Testis (tissue), 3 donors: ENCODE results near the gene PLEKHN1. TPM values are rescaled to one million over a fixed set of nuclear protein-coding genes. Genes with fewer than 3 reads are reported as not detected.

Experiments
- DNase-seq: peaks from one replicate; pipeline ENCODE4 v3.0.0-alpha.2; 2019
- H3K27ac ChIP-seq, 2 donors: fragments of 200-600 bp; sonication (generic); one replicate each; pipeline ENCODE4 v1.5.1; 2019
- H3K27me3 ChIP-seq: fragments of 200-600 bp; sonication (generic); one replicate; pipeline ENCODE4 v1.5.1; 2019
- H3K36me3 ChIP-seq: fragments of 200-600 bp; sonication (generic); one replicate; pipeline ENCODE4 v1.5.1; 2017; ENCODE audit warnings: low read depth; ENCODE audit errors: missing control alignments
- H3K4me1 ChIP-seq: fragments of 200-600 bp; sonication (generic); one replicate; pipeline ENCODE4 v1.5.1; 2019
- H3K4me3 ChIP-seq, 2 donors: fragments of 200-600 bp; sonication (generic); one replicate each; pipeline ENCODE4 v1.5.1; 2017 to 2019
- H3K9me3 ChIP-seq: fragments of 200-600 bp; sonication (generic); one replicate; pipeline ENCODE4 v1.5.1; 2017
- POLR2A ChIP-seq: fragments of 450-650 bp; IDR thresholded peaks from one replicate; pipeline ENCODE4 v1.6.1; 2017; ENCODE audit warnings: antibody characterized with exemption, mild to moderate bottlenecking, moderate library complexity
- WGBS, 2 donors: methylation state at CpG; one replicate each; pipeline ENCODE4 v1.1.5; 2018; 5-methylcytosine and 5-hydroxymethylcytosine counted together
- intact Hi-C: fragments of 100-400 bp; cut with DNase I; formaldehyde crosslinking; loops from one replicate; pipeline ENCODE4 v1.15.1; 2023; ENCODE audit warnings: low total_unique reads
- polyA plus RNA-seq: library from polyadenylated mRNA; stranded (reverse); fragments of 350-450 nt; fragmentation: Illumina TruSeq; extraction: RNeasy Lipid Tissue Mini Kit (QIAGEN cat#74804); gene quantifications from one replicate; pipeline ENCODE4 v1.2.3, GENCODE V29; 2014; ENCODE audit warnings: low read depth, low replicate concordance; ENCODE audit not compliant: insufficient read depth
- total RNA-seq, 2 donors: library from RNA; depleted of rRNA; stranded (reverse); fragments of >200 nt; gene quantifications; one replicate each; pipeline ENCODE4 v1.2.3, GENCODE V29; 2016
- TF ChIP-seq, protein P1 (sequence below), 3 experiments: fragments of 450-650 bp in 2 of 3; fragments of 200-600 bp in 1 of 3; sonication (generic) in 1 of 3; IDR thresholded peaks; one replicate each; pipeline ENCODE4 v1.5.1; 2016 to 2019; ENCODE audit warnings: antibody characterized with exemption in 3 of 3, mild to moderate bottlenecking in 2 of 3, moderate library complexity in 1 of 3

PLEKHN1 gene
- total and polyA plus RNA-seq, 3 donors from 2014 or later, result 0.21 to 0.56 (median 0.47) TPM

DNA sequence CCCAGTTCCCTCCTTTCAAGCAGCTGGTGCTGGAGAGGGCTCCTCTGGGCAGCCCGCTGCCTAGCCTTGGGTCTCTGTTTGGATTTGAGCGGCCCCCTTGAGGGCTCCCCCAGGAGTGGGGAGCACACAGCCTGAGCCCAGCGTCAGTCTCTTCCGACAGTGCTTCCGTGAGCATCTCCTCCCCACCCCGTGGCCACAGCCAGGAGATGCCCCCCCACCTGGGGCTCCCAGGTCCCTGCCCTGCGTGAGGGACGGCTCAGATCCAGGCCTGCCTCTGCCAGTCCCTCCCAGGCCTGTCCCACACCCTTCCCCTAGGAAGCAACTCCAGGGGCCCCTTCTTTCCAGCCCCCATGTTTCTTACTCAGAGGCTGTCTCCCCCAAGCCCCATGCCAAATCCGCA, 39.0 kb upstream of the PLEKHN1 start:
- Histone ChIP-seq H3K9me3 (no peaks in the 10 kb centered on the region), H3K4me3 (no peak overlapping the region), H3K36me3 (no peaks in the 10 kb centered on the region), H3K27me3 (no peaks in the 10 kb centered on the region), H3K27ac (no peak overlapping the region), H3K4me1 (peaks cover 14% of the 10 kb centered on the region)
- 59 to 68% methylated on average over 5 to 9 of the region's 9 CpGs for WGBS, 2 donors
- no peak for DNase-seq
- TF ChIP-seq POLR2A, result no peak
- TF ChIP-seq, protein P1, sequence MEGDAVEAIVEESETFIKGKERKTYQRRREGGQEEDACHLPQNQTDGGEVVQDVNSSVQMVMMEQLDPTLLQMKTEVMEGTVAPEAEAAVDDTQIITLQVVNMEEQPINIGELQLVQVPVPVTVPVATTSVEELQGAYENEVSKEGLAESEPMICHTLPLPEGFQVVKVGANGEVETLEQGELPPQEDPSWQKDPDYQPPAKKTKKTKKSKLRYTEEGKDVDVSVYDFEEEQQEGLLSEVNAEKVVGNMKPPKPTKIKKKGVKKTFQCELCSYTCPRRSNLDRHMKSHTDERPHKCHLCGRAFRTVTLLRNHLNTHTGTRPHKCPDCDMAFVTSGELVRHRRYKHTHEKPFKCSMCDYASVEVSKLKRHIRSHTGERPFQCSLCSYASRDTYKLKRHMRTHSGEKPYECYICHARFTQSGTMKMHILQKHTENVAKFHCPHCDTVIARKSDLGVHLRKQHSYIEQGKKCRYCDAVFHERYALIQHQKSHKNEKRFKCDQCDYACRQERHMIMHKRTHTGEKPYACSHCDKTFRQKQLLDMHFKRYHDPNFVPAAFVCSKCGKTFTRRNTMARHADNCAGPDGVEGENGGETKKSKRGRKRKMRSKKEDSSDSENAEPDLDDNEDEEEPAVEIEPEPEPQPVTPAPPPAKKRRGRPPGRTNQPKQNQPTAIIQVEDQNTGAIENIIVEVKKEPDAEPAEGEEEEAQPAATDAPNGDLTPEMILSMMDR (IDR thresholded peaks at IDR 0.05), result no peak
- intact Hi-C loops, result no loop called here

DNA sequence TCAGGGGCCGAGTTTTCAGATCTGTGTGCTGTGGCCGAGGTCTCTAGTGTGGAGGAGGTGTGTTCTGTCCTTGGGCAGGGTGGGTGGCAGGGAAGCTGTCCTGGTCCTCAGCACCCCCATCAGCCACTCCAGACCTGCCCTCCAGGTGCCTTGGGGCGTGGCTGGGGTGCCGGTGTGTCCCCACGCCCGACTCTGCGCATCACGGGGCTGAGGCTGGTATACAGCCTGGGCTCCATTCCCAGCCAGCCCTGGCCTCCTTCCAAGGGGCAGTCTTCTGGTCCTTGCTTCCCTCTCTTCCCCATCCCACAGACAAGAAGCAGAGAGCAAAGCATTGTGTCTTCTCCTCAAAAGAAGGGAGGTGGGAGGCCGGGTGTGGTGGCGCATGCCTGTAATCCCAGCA, 38.5 kb upstream of the PLEKHN1 start:
- H3K27ac ChIP-seq, result no peak overlapping the region
- H3K36me3 ChIP-seq, result no peaks in the 10 kb centered on the region
- 43 to 81% methylated on average over 4 to 10 of the region's 10 CpGs for WGBS, 2 donors
- DNase-seq, result no peak
- H3K4me1 ChIP-seq, result peaks cover 14% of the 10 kb centered on the region
- H3K4me3 ChIP-seq, result no peak overlapping the region
- H3K27me3 ChIP-seq, result no peaks in the 10 kb centered on the region
- TF ChIP-seq, protein P1 (IDR thresholded peaks at IDR 0.05), result no peak
- no peak for TF ChIP-seq POLR2A
- no peaks in the 10 kb centered on the region for H3K9me3 ChIP-seq
- intact Hi-C loops, result no loop called here

DNA sequence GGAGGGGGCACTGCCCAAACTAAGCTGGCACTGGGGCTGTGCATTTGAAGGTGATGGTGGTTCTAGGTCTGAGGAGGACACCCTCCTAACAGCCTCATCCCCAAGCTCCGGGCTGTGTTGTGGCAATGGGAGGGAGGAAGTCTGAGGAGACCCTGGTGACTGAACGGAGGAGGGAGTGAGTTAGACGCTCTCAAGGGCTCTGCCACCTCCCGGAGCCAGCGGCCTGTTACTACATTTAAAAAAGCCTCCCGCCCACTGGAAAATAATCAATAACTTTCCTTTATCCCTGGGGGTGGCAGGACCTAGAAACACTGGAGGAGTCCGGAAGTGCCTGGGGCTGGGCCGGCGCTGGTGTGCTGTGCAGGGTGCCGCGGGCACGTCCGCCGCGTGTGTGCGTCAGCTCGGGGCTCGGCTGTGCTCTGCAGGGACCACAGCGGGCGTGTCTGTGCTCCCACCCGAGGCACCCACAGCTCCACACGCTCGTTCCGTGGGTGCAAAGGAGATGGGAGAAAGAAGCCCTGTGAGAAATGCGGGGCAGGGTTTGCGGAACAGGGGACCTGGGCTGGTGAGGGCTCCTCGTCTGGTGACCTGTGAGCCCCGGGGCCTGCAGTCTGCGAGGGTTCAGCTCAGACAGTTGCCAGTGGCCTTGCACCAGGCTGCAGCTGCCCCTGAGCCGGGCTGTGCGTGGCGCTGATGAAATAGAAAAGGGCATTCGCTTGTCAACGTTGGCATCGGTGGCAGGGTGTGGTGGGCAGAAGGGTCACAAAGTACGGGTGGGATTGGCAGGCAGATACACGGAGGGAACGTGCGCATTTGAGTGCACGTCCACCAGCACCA, 37.2 kb upstream of the PLEKHN1 start:
- H3K36me3 ChIP-seq, result no peaks in the 10 kb centered on the region

DNA sequence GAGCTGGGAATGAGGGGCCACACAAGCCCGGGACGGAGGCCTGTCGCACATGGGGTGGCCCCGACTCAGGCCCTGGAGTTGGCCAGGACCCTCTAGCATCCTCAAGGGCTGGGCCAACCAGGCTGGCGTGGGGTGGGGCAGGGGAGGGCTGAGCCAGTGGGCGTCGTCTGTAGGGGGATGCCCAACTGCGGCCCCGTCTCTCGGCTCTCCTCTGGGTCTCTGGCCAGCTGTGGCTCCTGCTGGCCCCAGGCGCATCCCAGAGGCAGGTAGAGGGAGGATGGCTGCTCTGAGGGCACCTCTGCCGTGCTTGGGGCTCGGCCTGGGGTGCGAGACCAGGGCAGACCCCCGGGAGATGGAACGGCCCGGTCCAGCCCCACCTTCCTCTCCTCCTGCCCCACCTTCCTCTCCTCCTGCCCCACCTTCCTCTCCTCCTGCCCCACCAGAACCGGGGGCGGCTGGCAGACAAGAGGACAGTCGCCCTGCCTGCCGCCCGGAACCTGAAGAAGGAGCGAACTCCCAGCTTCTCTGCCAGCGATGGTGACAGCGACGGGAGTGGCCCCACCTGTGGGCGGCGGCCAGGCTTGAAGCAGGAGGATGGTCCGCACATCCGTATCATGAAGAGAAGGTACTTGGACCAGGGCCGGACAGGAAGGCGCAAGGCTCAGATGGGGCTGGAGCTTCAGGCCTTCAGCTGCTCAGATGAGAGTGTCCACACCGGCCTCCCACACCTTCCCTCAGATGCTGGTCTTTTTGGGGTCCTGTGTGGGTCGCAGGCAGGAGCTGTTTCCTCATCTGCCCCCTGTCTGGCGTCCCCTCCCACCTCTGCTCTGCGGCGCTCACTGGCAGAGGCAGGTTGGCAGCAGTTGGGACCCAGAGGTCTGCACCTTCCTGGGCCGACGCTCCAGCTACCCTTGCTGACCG, 36.3 kb upstream of the PLEKHN1 start:
- no peak for DNase-seq
- H3K4me1 ChIP-seq, result peaks cover 5% of the 10 kb centered on the region
- no peaks in the 10 kb centered on the region for H3K36me3 ChIP-seq
- no peaks in the 10 kb centered on the region for H3K27me3 ChIP-seq
- intact Hi-C loops, result no loop called here
- H3K4me3 ChIP-seq, result no peak overlapping the region
- no peak for TF ChIP-seq POLR2A
- TF ChIP-seq, protein P1 (IDR thresholded peaks at IDR 0.05), result no peak
- H3K9me3 ChIP-seq, result no peaks in the 10 kb centered on the region
- no peak overlapping the region for H3K27ac ChIP-seq
- WGBS, 2 donors, result 88 to 91% methylated on average over 31 to 40 of the region's 40 CpGs

More for the DNA sequence above, 37.2 kb upstream of the PLEKHN1 start:
- intact Hi-C loops, result no loop called here
- no peak for DNase-seq
- no peak for TF ChIP-seq POLR2A
- TF ChIP-seq, protein P1 (IDR thresholded peaks at IDR 0.05), result no peak
- 83 to 86% methylated on average over 36 to 40 of the region's 40 CpGs for WGBS, 2 donors
- Histone ChIP-seq H3K9me3 (no peaks in the 10 kb centered on the region), H3K27ac (no peak overlapping the region), H3K27me3 (no peaks in the 10 kb centered on the region), H3K4me1 (peaks cover 8% of the 10 kb centered on the region), H3K4me3 (no peak overlapping the region)
